HepG2 (cell line): ENCODE results near the gene ABCA4. TPM values are rescaled to one million over a fixed set of nuclear protein-coding genes. Genes with fewer than 3 reads are reported as not detected.

ENCODE experiments used
- ATAC-seq: fragments of 200-7000 bp; cut with Tn5 transposase; 3 replicates; pipeline ENCODE4 v1.9.1; 2020; ENCODE audit warnings: mild to moderate bottlenecking, moderate library complexity
- BruUV-seq: library from RNA; stranded (reverse); fragments of 400-500 nt; replicated peaks from 2 replicates; lab custom pipeline; 2021; lab: Mats Ljungman, UMichigan
- CTCF ChIA-PET: fragments of 300-600 bp; formaldehyde crosslinking; extraction: SDS; loops from one replicate; lab custom pipeline; 2021; ENCODE audit warnings: low total read pairs, inconsistent platforms, low intra/inter-chr PET ratio; lab: Yijun Ruan, JAX
- POLR2A ChIA-PET: fragments of 350-600 bp; sonication (Branson Sonifier 250); formaldehyde crosslinking; loops from one replicate; lab custom pipeline; 2020; ENCODE audit warnings: antibody characterized with exemption, inconsistent platforms; lab: Yijun Ruan, JAX
- DNase-seq: peaks from one replicate; pipeline ENCODE4 v3.0.0-alpha.2; 2015; ENCODE audit warnings: low spot score
- FAIRE-seq: peaks from 3 replicates; lab custom pipeline; 2011; peaks lifted over from hg19 to GRCh38; lab: Jason Lieb, UNC
- H2AFZ ChIP-seq: one replicate; pipeline ENCODE4 v1.6.1; 2011; ENCODE audit warnings: low read length, inconsistent platforms
- H3K27ac ChIP-seq: fragments of 300-600 bp; 3 replicates; pipeline ENCODE4 v1.8.0; 2011; ENCODE audit warnings: mixed run types, mild to moderate bottlenecking, mixed read lengths, low read length, inconsistent platforms; ENCODE audit not compliant: insufficient read depth; ENCODE audit errors: extremely low read length
- H3K27me3 ChIP-seq, 2 experiments: fragments of 200-600 bp in 1 of 2; 2 replicates in 1 of 2; 3 replicates in 1 of 2; pipeline versions ENCODE4 v1.6.0 to v1.8.0; 2011; ENCODE audit warnings: low read length in 2 of 2, mild to moderate bottlenecking in 2 of 2, moderate library complexity in 2 of 2, inconsistent platforms in 1 of 2; ENCODE audit not compliant: insufficient read depth in 2 of 2, control insufficient read depth in 1 of 2
- H3K36me3 ChIP-seq, 2 experiments: fragments of 200-600 bp in 1 of 2; replicated peaks in 1 of 2; 2 replicates in 1 of 2; 3 replicates in 1 of 2; pipeline versions ENCODE4 v1.5.1 to v1.8.0; 2011; ENCODE audit warnings: low read length in 2 of 2, inconsistent platforms in 1 of 2; ENCODE audit not compliant: insufficient read depth in 2 of 2, control insufficient read depth in 1 of 2
- H3K4me1 ChIP-seq: 2 replicates; pipeline ENCODE4 v1.5.1; 2012; ENCODE audit warnings: low read length, inconsistent platforms; ENCODE audit not compliant: insufficient read depth
- H3K4me2 ChIP-seq: 2 replicates; pipeline ENCODE4 v1.6.0; 2011; ENCODE audit warnings: low read depth, low read length, inconsistent platforms
- H3K4me3 ChIP-seq, 3 experiments: fragments of 200-600 bp in 1 of 3; sonication (generic), shearing (Covaris generic) in 1 of 3; replicated peaks in 1 of 3; 2 replicates each; pipeline ENCODE4 v1.5.1; 2011 to 2016; ENCODE audit warnings: low read length in 3 of 3, inconsistent platforms in 2 of 3, low read depth in 2 of 3, mild to moderate bottlenecking in 2 of 3, control low read depth in 1 of 3, mixed read lengths in 1 of 3; ENCODE audit not compliant: insufficient read depth in 1 of 3
- H3K79me2 ChIP-seq: one replicate; pipeline ENCODE4 v1.6.1; 2011; ENCODE audit warnings: low read length, inconsistent platforms; ENCODE audit not compliant: insufficient read depth
- H3K9ac ChIP-seq: 2 replicates; pipeline ENCODE4 v1.6.0; 2011; ENCODE audit warnings: mild to moderate bottlenecking, low read depth, low read length, inconsistent platforms; ENCODE audit not compliant: insufficient read depth
- H3K9me3 ChIP-seq: 2 replicates; pipeline ENCODE4 v1.5.1; 2012; ENCODE audit warnings: mild to moderate bottlenecking, low read length
- H4K20me1 ChIP-seq: 2 replicates; pipeline ENCODE4 v1.6.0; 2011; ENCODE audit warnings: inconsistent platforms, mild to moderate bottlenecking, low read length, moderate library complexity; ENCODE audit not compliant: insufficient read depth
- AGO2 ChIP-seq: fragments of 200-400 bp; formaldehyde crosslinking; optimal IDR thresholded peaks from 2 replicates; pipeline ENCODE3; 2017; ENCODE audit warnings: mild to moderate bottlenecking, low read depth, low read length, moderate library complexity
- ELF3 ChIP-seq: IDR thresholded peaks from 2 replicates; pipeline ENCODE4 v1.6.1; 2016; ENCODE audit warnings: missing genetic modification reagents, missing compliant biosample characterization
- FOXA1 ChIP-seq, 2 experiments: fragments of 450-650 bp in 1 of 2; sonication (generic) in 1 of 2; formaldehyde crosslinking in 1 of 2; IDR thresholded peaks; 2 replicates each; pipeline versions ENCODE4 v1.4.0 to v1.6.1; 2016 to 2020; ENCODE audit warnings: missing genetic modification reagents in 1 of 2
- FOXJ3 ChIP-seq: sonication (generic); formaldehyde crosslinking; IDR thresholded peaks from 2 replicates; pipeline ENCODE4 v1.4.0; 2020; ENCODE audit warnings: missing genetic modification reagents, mild to moderate bottlenecking, borderline replicate concordance
- JUNB ChIP-seq: sonication (generic); formaldehyde crosslinking; IDR thresholded peaks from 2 replicates; pipeline ENCODE4 v1.8.0; 2022; ENCODE audit warnings: missing genetic modification reagents, mild to moderate bottlenecking, borderline replicate concordance
- MIER3 ChIP-seq: IDR thresholded peaks from 2 replicates; pipeline ENCODE4 v1.6.1; 2016; ENCODE audit warnings: missing compliant biosample characterization, borderline replicate concordance
- MTA1 ChIP-seq: sonication (generic); formaldehyde crosslinking; IDR thresholded peaks from 2 replicates; pipeline ENCODE4 v1.4.0; 2020; ENCODE audit warnings: missing genetic modification reagents, mild to moderate bottlenecking, borderline replicate concordance
- SMAD3 ChIP-seq: sonication (generic); formaldehyde crosslinking; IDR thresholded peaks from 2 replicates; pipeline ENCODE4 v1.4.0; 2020; ENCODE audit warnings: missing genetic modification reagents
- TEAD3 ChIP-seq: optimal IDR thresholded peaks from 2 replicates; pipeline ENCODE3; 2016; ENCODE audit warnings: borderline replicate concordance
- ZFYVE20 ChIP-seq: sonication (generic); formaldehyde crosslinking; IDR thresholded peaks from 2 replicates; pipeline ENCODE4 v1.8.0; 2023; ENCODE audit warnings: low read depth, mild to moderate bottlenecking, moderate library complexity, missing genetic modification reagents, borderline replicate concordance
- ZNF296 ChIP-seq: sonication (generic); formaldehyde crosslinking; conservative IDR thresholded peaks from 2 replicates; pipeline ENCODE4 v1.5.0; 2020; ENCODE audit warnings: mild to moderate bottlenecking, missing genetic modification reagents
- ZNF326 ChIP-seq: sonication (generic); formaldehyde crosslinking; IDR thresholded peaks from 2 replicates; pipeline ENCODE4 v1.4.0; 2020; ENCODE audit warnings: missing genetic modification reagents, borderline replicate concordance
- ZNF557 ChIP-seq: sonication (generic); formaldehyde crosslinking; IDR thresholded peaks from 2 replicates; pipeline ENCODE4 v1.4.0; 2020; ENCODE audit warnings: missing genetic modification reagents
- WGBS: methylation state at CpG from one replicate; pipeline ENCODE4 v1.1.6; 2017; ENCODE audit warnings: low lambda C conversion rate; 5-methylcytosine and 5-hydroxymethylcytosine counted together
- in situ Hi-C: cut with HindIII; loops from 2 replicates; pipeline ENCODE4 v1.10.0; 2017; ENCODE audit warnings: low pct_unique_long_range_greater_than_20kb; ENCODE audit not compliant: extremely low pct_ligation_motif_present
- intact Hi-C: fragments of 100-400 bp; cut with micrococcal nuclease; formaldehyde crosslinking; loops from one replicate; pipeline ENCODE4 v1.10.0; 2022; ENCODE audit not compliant: unreplicated experiment
- polyA plus RNA-seq, 8 experiments: library from polyadenylated mRNA; depleted of rRNA in 3 of 8; stranded (reverse) in 7 of 8; unstranded in 1 of 8; fragments of >200 nt; fragmentation: Illumina TruSeq in 4 of 8; extraction: Trizol in 4 of 8; gene quantifications; 2 replicates each; pipeline versions ENCODE4 v1.2.1 to v1.2.3, GENCODE V29; 2011 to 2016; ENCODE audit warnings: low read depth in 4 of 8, missing spikeins in 1 of 8, mixed read lengths in 1 of 8; ENCODE audit not compliant: insufficient read depth in 1 of 8
- total RNA-seq, 5 experiments: library from RNA; depleted of rRNA; stranded (reverse); fragments of >200 nt; fragmentation: Illumina TruSeq; extraction: Trizol; gene quantifications; 2 replicates each; pipeline ENCODE4 v1.2.3, GENCODE V29; 2016; ENCODE audit warnings: low read depth in 1 of 5
- TF ChIP-seq, protein P1 (sequence below): sonication (generic); formaldehyde crosslinking; IDR thresholded peaks from 2 replicates; pipeline ENCODE4 v1.4.0; 2020; ENCODE audit warnings: mild to moderate bottlenecking, missing genetic modification reagents
- TF ChIP-seq, protein P2 (sequence below): sonication (generic); formaldehyde crosslinking; IDR thresholded peaks from 2 replicates; pipeline ENCODE4 v1.4.0; 2020; ENCODE audit warnings: missing genetic modification reagents
- TF ChIP-seq, protein P3 (sequence below): sonication (generic); formaldehyde crosslinking; IDR thresholded peaks from 2 replicates; pipeline ENCODE4 v1.4.0; 2020; ENCODE audit warnings: missing genetic modification reagents
- TF ChIP-seq, protein P4 (sequence below): sonication (generic); formaldehyde crosslinking; IDR thresholded peaks from 2 replicates; pipeline ENCODE4 v1.4.0; 2020; ENCODE audit warnings: low read depth, mild to moderate bottlenecking, missing genetic modification reagents

ABCA4 gene
- total and polyA plus RNA-seq, 2 of the 13 experiments (the other 11 are each of a cell fraction or from before 2014, with no cell fraction given): 0.24 to 0.67 TPM

DNA sequence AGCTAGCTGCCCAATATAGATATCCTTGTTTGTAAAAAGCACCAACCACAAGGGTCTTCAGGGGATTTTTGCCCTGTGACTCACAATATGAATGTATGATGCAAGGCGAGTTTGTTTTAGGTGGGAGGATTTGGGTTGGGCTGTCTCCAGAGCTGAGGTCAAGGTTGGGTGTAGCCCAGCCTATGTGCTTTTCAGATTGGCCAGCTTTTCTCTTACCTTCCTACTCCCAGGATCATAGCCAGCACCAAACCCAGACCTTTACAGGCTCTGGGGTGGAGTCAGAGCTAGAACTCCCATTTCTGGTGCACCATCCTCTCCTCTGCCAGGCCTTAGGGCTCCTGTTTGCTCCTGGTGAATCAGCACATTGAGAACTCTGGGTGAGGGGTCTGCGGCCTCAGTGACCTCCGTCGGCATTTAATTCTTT, 156.2 kb downstream of the ABCA4 start:
- Histone ChIP-seq H2AFZ (no peak overlapping the region), H3K79me2 (no peaks in the 10 kb centered on the region), H3K9me3 (no peaks in the 10 kb centered on the region), H3K27ac (peak overlapping the region; percentile 8), H3K4me2 (peak overlapping the region; percentile 77), H3K4me3 (peak overlapping the region in 1 of 3 experiments; percentile 20; a peak in 2 of 6 replicates), H4K20me1 (no peaks in the 10 kb centered on the region), H3K4me1 (peaks cover 60% of the 10 kb centered on the region), H3K36me3 (no peaks in the 10 kb centered on the region), H3K27me3 (no peaks in the 10 kb centered on the region), H3K9ac (no peak overlapping the region)
- peak; percentile 90 for DNase-seq
- POLR2A ChIA-PET: interaction anchor here (0.8 to 4.6 kb wide), 12 partner anchors 11 to 620 kb away, joined by 3 to 65 read pairs (median 5); partner anchors contain the start of genes DNTTIP2 and GCLM
- CTCF ChIA-PET: no interaction called here
- BruUV-seq: no TSS peak
- WGBS: 8% methylated on average over 3 of the region's 4 CpGs
- in situ Hi-C loops: no loop called here
- FAIRE-seq: peak; percentile 96
- ATAC-seq: peak; percentile 88
- intact Hi-C loops: no loop called here
- TF ChIP-seq MTA1 (CRISPR knock-in tag): no peak
- TF ChIP-seq ZNF296: no peak
- TF ChIP-seq, protein P1, sequence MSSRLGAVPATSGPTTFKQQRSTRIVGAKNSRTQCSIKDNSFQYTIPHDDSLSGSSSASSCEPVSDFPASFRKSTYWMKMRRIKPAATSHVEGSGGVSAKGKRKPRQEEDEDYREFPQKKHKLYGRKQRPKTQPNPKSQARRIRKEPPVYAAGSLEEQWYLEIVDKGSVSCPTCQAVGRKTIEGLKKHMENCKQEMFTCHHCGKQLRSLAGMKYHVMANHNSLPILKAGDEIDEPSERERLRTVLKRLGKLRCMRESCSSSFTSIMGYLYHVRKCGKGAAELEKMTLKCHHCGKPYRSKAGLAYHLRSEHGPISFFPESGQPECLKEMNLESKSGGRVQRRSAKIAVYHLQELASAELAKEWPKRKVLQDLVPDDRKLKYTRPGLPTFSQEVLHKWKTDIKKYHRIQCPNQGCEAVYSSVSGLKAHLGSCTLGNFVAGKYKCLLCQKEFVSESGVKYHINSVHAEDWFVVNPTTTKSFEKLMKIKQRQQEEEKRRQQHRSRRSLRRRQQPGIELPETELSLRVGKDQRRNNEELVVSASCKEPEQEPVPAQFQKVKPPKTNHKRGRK: no peak
- no peak for TF ChIP-seq ZNF326 (CRISPR knock-in tag)
- TF ChIP-seq SMAD3 (CRISPR knock-in tag): peak; percentile 91
- TF ChIP-seq, protein P2, sequence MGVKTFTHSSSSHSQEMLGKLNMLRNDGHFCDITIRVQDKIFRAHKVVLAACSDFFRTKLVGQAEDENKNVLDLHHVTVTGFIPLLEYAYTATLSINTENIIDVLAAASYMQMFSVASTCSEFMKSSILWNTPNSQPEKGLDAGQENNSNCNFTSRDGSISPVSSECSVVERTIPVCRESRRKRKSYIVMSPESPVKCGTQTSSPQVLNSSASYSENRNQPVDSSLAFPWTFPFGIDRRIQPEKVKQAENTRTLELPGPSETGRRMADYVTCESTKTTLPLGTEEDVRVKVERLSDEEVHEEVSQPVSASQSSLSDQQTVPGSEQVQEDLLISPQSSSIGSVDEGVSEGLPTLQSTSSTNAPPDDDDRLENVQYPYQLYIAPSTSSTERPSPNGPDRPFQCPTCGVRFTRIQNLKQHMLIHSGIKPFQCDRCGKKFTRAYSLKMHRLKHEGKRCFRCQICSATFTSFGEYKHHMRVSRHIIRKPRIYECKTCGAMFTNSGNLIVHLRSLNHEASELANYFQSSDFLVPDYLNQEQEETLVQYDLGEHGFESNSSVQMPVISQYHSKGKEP (CRISPR knock-in tag): no peak
- TF ChIP-seq FOXJ3: peak; percentile 39; the same call in 1 of the 2 replicates
- TF ChIP-seq AGO2: no peak
- TF ChIP-seq TEAD3 (CRISPR knock-in tag): peak; percentile 75
- no peak for TF ChIP-seq ZNF557 (CRISPR knock-in tag)
- peak; percentile 86 for TF ChIP-seq JUNB (CRISPR knock-in tag)
- peak; percentile 37; the same call in 1 of the 2 replicates for TF ChIP-seq ELF3 (CRISPR knock-in tag)
- TF ChIP-seq FOXA1 (IDR thresholded peaks at IDR 0.05): no peak
- peak; percentile 70 for TF ChIP-seq FOXA1 (CRISPR knock-in tag; IDR thresholded peaks at IDR 0.05)
- no peak for TF ChIP-seq ZFYVE20 (CRISPR knock-in tag)
- TF ChIP-seq, protein P3, sequence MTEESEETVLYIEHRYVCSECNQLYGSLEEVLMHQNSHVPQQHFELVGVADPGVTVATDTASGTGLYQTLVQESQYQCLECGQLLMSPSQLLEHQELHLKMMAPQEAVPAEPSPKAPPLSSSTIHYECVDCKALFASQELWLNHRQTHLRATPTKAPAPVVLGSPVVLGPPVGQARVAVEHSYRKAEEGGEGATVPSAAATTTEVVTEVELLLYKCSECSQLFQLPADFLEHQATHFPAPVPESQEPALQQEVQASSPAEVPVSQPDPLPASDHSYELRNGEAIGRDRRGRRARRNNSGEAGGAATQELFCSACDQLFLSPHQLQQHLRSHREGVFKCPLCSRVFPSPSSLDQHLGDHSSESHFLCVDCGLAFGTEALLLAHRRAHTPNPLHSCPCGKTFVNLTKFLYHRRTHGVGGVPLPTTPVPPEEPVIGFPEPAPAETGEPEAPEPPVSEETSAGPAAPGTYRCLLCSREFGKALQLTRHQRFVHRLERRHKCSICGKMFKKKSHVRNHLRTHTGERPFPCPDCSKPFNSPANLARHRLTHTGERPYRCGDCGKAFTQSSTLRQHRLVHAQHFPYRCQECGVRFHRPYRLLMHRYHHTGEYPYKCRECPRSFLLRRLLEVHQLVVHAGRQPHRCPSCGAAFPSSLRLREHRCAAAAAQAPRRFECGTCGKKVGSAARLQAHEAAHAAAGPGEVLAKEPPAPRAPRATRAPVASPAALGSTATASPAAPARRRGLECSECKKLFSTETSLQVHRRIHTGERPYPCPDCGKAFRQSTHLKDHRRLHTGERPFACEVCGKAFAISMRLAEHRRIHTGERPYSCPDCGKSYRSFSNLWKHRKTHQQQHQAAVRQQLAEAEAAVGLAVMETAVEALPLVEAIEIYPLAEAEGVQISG (CRISPR knock-in tag): peak; percentile 43; the same call in 1 of the 2 replicates
- TF ChIP-seq, protein P4, sequence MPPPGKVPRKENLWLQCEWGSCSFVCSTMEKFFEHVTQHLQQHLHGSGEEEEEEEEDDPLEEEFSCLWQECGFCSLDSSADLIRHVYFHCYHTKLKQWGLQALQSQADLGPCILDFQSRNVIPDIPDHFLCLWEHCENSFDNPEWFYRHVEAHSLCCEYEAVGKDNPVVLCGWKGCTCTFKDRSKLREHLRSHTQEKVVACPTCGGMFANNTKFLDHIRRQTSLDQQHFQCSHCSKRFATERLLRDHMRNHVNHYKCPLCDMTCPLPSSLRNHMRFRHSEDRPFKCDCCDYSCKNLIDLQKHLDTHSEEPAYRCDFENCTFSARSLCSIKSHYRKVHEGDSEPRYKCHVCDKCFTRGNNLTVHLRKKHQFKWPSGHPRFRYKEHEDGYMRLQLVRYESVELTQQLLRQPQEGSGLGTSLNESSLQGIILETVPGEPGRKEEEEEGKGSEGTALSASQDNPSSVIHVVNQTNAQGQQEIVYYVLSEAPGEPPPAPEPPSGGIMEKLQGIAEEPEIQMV (CRISPR knock-in tag): no peak
- TF ChIP-seq MIER3 (CRISPR knock-in tag): peak; percentile 31; the same call in 1 of the 2 replicates
